Epidermal melanocyte (primary cell): ENCODE results near the gene THADA.

Experiments
- DNase-seq: peaks from one replicate; pipeline ENCODE4 v3.0.0; 2011; ENCODE audit warnings: low spot score; ENCODE audit not compliant: insufficient read length

Gene THADA

DNA sequence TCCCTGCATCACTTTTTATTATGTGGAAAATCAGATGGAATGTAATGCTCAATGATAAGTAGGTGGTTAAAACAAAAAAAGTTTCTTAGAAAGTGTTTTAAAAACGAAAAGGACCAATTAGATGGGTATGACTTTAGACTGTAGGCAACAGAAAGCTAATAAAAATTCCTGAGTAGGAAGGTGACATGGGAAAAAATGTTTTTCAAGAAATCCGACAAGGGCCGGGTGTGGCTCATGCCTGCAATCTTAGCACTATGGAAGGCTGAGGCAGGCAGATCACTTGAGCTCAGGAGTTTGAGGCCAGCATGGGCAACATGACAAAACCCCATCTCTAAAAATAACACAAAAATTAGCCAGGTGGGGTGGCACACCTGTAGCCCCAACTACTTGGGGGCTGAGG is 126.1 kb downstream of the THADA start:
- no peak for DNase-seq

DNA sequence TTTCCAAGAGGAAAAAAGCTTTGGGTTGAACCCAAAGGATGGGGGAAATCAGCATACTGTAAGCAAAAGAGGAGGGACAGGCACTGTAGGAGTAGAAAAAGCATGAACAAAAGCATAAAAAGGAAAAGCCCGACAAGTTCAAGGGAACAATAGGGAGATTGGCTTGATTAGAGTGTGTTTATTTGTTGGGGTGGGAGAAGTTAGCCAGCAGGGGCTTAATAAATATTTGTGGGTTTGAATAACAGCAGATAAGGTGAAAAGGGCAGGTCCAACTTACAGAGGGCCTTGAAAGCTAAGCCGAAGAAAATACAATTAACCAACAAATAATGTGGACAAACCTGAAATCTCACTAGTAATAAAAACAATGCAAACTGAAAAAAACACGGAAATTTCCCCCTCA is 126.7 kb downstream of the THADA start:
- no peak for DNase-seq

DNA sequence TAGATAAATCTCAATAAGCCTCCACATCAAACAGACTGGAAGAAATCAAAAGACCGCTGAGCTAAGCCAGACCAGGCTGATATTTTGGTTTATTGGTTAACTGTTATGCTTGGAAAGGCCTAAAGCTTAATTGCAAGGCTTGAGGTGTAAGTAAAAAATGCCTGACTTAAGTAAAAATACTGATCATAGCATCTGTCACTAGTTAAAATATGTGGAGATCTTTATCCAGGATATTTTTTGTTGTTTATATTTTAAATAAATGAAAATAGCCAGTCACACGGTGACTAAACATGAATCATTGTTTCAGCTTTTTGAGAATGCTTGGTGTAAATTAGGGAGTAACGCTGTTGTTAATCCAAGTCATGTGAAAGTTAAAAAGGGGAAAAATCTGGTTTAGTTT is 127.9 kb downstream of the THADA start:
- DNase-seq: no peak

DNA sequence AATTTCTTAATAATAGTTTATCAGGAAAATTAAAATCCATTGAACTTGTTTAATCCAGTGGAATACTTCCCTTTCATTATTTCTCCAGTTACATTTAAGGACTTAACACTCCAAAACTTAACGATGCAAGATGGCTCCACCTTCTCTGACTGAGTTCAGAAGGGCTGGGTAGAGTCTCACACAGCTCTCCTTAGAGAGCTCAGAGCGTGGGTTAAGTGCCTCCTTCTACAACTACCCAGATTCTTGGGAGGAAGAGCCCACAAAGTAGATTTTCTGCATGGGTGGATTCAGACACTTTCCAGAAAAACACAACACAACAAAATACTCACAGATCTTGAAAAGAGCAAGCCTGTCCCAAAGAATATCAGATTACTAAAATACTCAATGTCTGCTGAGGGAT is 130.6 kb downstream of the THADA start:
- no peak for DNase-seq

DNA sequence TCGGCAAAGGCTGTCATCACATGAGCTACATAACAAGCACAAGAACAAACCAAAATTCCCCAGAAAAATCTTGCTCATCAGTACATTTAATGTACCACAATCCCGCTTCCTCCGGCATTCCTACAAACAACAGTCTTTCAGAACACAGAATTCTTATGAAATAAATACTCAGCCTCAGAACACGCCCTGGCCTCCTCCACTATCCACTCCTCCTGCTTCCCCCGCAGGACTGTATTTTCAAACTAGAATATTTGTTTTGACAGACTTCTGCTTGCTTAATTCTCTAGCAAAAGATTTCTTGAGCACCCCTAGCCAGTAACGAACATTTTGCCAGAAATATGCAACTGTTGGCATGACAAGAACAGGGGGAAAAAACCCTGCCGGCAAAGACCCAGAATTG is 131.2 kb downstream of the THADA start:
- peak; percentile 56 for DNase-seq

DNA sequence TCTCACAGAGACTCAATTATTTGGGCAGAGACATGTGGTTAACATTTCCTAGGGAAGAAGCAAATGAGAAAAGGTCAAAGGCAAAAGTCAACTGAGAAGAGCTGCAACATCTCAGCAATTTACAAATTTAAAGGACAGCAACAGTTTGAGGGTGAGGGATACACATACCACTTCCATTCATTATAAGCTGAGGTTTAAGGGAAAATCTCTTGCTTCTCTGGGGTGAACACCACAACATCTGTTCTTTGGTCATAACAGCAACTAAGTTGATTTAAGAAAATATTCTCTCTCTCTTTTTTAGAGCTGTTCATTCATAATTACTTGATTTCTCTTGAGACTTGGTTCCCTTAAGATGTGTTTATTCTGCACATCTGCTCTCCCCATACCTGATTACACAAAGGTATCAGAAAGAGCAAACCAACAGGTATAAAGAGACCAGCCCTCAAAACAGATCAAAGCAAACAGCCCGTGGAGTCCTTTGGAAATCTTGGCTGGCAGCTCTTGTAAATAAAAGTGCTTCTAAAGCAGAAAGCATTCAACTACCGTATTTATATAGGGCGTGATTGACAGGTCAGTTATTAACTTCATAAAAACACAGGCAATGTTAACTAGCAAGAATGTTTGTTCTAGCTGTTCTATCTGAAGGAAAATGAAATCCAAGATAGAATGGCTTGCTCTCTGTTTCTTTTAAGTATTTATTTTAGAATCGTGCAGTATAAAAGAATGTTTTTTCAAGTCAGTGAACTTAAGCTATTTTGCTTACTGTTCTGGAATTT is 132.8 kb downstream of the THADA start:
- DNase-seq: no peak

DNA sequence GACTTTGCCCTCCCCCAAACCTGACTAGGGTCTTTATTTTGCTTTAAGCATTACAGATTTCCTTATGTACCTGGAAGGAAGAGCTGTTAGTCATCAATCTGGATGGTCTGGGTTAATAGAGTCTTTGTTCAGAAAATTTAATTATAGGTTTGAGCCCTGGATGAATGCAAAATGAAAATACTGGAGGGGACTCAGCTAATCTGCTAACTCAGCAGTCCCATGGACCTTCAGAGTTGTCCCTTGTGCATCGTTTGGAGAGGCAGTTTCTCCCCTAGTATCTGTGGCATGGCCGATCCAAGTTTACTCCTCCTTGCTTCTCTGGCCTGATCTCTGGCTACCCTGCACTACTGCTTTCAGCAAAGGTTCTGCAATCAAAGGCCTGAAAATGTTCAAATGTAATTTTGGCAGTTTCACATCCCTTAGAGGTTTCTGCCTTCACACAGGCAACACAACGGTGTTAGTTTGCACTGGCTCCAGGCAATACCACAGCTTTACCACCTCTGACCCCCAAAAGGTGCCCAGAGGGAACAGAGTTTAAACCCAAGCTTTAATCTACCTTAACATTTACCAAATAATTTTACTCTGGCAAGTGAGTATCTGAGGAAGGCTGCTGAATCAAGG is 134.3 kb downstream of the THADA start:
- no peak for DNase-seq

DNA sequence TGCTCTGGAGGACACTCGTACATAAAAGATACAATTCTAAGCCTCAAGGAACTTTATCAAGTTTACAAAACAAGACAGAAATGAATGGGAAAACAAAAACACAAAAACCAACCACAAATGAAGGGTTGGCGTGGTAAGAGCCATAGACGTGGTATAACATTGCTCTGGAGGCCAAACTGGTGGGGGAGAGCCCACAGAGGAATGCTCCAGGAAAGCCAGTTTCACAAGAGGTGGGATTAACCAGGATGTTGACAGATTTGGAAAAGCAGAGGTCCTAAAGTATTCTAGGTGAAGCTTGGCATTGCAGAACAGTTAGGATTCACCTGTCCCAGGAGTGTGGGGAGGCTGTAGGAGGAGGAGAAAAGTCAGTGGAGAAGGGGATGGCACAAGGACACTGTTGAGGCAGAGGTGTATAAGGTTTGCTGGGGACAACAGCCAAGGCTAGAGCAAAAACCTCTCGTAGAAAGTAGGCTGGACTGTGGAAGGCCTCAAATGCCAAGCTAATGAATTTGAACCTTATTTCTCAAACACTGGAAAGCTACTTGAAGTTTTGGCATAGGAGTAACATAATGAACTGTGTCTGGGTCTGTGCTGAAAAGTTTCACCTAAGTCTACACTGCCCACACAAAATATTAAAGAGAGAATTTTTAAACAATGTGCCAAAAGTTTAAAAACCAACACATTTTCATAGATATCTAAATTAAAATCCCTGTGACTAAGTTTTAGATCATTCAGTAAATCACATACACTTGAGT is 135.1 kb downstream of the THADA start:
- no peak for DNase-seq

DNA sequence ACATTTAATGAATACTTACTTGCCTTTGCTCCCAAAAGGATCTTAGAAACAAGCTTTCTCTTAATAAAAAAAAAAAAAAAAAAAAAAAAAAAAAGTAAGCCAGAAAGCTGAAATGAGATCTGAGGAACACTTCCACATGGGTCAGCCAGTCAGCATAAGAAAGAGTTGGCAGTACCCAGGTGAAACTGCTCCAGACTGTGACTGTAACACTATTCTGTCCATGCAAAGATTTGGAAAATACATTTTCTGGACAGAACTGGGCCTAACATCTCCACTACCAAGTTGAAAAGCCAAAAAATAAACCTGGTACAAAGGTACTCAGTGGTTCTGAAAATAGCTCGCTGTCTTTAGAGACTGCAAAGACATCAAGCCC is 135.7 kb downstream of the THADA start:
- no peak for DNase-seq

DNA sequence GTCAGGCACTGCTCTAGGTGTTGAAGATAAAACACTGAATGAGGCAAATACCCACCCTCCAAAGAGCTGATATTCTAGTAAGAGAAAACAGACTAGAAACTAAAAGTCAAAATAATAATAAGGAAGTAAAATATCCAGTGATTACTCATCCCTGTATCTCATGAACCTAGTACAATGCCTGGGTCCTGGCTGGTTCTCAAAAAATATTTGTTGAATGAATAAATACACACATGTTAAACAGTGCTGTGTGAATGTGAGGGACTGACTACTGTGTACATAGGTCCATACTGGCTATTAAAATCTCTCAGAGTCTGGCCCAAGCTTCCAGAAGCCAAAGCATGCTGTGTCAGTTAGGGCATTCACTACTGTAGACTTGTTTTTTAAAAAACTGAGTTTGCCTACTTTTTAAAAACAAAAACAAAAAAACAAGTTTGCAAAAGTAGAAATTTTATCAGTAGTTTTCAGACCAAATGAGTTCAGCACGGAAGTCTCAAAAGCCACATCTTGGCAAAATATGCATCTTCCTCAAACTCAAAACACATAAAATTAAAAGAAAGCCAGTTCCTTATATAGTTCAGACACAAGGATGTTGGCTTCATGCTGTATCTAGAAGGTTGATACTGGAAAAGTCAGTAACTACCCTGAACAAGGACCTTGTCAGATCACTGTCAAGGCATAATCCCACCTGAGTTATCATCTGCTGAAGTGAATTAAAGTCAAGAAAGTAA is 136.2 kb downstream of the THADA start:
- DNase-seq: no peak

DNA sequence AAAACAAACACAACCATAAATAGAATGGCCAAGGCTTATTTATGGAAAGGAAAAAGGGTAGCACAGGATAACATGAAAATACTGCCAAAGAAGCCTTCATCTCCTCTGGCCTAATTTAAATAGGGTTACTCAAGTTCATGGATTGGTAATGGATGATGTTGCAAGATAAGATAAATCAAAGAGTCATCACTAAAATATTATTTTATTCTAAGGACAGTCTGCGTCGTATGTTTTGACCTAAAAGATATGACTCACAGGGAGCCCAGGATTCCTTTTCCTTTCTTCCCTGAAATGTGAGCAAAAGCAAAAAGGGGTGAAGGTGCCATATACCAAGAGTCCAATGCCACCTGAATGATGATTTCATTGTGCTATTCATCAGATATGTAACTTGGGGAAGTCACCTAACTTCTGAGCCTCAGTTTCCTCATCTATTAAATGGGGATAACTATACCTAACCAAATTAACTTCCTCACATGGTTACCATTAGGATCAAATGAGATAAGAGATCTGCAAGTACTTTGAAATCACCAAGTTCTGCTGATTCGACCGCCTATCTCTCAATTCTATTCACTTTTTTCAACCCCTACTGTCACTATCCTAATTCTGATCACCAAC is 137.7 kb downstream of the THADA start:
- DNase-seq: no peak

DNA sequence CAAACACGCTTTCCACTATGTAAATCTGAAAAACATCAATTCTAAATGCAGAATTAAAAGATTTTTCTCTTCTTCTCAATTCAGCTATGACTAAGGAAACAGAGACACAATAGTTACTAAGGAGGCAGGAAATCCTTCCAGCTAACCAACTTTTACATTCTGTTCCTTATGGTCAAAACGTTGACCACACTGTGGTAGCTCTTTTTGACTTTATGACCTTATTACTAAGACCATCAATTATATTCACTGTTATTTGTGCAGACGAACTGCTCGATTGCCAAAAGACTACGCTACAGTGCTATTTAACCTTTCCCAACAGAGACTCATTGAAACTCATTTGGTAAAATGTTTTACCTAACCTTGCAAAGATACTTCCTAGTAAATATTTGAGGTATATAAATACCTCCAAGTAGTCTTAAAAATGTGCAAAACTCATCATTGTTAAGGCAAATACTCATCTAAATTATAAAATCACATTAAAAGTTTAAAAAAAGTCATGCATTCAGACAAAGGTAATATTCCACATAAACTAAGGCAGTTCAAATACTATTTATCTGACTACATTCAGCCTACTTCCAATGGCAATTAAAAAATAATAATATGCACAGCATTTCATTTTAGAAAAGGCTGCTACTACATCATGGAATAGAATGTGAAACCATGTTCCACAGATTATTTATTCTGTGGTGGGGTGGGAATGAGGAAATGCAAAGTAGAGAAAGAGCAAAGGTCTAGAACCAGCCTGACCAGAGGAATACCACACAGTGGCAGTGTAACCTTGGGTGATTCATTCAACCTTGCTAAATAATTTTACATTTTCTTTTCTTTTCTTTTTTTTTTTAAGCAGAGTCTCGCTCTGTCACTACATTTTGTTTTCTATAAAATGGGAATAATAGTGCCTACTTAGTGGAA is 139.9 kb downstream of the THADA start:
- DNase-seq: no peak

DNA sequence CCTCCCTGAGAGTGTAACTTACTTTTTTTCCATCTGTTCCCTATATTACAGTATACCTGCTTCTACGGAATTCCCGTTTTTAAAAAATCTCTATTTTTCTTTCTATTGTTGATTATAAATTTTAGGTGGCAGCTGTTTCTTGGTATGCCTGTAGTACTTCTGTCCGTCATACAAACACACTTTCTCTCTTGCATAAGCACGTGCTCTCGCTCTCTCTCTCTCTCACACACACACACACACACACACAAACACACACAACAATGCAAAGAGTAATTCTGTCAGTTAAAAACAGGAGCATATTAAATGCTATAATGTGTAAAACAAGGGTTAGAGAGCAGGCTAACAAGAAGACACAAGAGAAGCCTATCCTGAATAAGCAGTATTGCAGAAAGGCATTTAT is 140.5 kb downstream of the THADA start:
- no peak for DNase-seq

DNA sequence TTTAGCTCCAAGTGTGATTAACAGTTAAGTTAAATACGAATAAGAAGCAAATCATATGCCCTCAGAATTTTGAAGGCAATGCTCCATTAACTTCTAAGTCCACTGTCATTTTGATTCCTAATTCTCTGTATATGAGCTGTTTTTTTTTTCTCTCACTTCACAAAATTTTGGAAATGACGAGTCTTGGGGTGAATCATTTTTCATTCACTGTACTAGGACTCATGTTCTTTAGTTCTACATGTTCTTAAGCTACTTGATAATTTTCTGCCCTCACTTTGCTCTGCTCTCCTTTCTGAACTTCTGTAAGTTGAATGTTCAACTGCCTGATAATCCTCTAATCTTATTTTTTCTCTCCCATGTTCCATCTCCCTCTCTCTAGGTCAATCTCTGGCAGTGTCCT is 141.0 kb downstream of the THADA start:
- no peak for DNase-seq

DNA sequence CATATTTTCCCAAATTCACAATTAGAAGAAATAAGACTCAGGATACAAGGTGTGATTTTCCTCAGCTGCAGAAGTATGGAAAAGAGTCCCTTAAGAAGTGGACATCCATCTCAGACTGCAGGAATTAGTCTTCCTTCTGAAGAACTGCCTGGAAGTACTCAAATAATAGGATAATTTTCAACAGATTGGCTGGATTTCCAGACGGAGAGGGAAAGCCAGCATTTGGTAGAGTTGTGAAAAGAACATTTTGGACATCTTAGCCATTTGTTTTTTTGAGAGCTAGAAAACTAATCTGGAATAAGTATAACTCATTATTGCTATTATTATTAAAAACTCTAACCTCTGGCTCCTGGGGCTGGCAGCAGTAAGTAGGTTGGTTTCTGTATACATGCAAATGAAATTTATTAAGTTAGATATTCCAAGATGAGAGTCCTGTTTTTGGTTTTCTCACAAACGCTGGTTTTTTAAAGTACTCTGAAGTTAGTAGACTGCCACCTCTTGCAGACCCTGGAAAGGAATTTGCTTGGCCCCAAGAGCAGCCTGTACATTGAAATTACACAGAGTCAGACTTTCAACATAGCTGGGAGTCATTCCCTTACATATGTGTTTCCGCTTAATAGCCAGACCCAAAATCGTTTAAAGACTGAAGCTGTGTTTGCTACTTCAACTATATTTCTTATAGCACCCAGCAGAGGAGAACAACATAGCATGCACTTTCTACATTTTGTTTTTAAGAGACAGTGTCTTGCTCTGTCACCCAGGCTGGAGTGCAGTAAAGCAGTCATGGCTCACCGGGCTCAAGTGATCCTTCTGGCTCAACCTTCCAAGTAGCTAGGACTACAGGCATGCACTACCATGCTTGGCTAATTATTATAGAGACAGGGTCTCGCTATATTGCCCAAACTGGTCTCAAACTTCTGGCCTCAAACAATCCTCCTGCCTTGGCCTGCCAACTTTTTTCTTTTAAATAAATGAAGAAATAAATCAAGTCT is 142.4 kb downstream of the THADA start:
- DNase-seq: no peak

DNA sequence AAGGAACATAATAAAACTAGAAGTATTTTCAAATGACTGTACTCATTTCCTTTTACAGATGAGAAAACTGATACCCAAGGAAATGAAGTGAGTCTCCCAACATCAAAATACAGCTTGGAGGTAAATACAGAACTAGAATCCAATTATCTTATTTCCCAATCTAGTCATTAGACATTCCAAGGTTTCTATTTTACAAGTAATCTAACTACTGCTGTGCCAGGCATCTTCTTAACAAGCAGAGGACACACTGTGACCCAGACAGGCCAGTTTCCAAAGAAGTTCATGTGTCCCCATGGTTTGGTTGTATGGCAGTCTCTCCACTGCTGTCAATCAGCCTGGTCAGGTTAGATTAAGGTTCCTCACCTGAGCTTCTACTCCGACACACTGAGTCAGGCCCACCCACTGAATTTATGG is 143.5 kb downstream of the THADA start:
- DNase-seq: no peak

DNA sequence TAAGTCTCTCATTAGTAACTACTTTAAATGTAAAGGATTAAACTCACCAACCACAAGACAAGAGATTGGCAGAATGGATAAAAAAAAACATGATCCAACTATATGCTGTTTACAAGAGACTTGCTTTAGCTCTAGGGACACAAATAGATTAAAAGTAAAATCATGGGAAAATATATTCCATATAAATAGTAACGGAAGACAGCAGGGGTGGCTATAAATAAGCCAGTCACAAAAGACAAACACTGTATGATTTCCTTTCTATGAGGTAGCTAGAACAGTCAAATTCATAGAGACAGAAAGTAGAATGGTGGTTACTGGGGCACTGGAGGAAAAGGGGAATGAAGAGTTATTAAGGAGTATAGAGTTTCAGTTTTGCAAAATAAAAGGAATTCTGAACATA is 145.2 kb downstream of the THADA start:
- DNase-seq: no peak

DNA sequence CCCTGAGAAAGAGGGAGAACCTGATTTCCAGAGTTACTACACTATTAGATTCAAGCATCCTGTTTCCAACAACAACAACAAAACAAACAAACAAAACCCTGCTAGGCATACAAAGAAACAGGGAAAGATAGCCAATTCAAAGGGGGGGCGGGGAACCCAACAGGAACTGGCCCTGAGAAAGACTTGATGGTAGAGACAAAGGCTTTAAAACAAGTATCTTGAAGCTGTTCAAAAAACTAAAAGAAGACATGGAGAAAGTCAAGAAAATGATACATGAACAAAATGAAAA is 147.1 kb downstream of the THADA start:
- DNase-seq: no peak

DNA sequence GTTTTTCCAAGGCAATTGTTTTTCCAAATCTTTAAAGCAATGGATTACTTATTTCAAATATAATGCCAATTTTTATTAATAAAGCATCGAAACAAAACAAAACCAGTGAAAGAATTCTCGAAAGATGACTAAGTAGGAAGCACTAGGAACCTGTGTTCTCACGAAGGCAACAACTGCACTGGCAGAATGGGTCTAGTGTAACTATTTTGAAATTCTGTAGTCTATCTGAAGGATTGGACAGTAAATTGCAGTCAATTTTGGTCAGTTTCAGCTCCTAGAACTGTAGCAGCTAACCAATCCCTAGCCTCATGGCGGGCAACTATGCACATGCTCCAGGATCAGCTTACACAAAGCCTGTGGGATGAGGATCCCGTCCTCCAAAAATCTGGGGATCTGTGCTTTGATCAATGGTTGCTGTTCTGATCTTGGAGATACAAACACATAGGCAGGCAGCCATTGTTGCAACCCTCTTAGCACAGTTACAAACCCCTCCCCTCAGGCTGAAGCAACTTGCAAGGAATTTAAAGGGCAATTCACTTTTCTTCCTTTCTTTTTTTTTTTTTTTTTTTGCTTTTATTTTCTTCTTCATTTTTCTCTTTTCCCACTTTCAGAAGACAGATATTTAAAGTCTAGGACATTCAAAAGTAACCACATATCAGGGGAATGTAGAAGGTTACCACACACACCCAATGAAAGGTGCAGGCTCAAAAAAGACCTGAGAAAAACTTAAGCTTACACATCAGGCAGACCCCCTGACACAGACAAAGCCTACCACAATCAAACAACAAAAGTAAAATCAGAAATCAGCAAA is 147.6 kb downstream of the THADA start:
- DNase-seq: no peak
